GM12892 (cell line): ENCODE data around the gene KRTDAP.

Experiments
- POLR2A ChIP-seq: IDR thresholded peaks from 2 replicates; pipeline ENCODE4 v1.6.1; 2011; ENCODE audit warnings: low read depth, low read length, control low read depth
- POLR2AphosphoS5 ChIP-seq: IDR thresholded peaks from 2 replicates; pipeline ENCODE4 v1.6.1; 2011; ENCODE audit warnings: low read depth, low read length, control low read depth

DNA sequence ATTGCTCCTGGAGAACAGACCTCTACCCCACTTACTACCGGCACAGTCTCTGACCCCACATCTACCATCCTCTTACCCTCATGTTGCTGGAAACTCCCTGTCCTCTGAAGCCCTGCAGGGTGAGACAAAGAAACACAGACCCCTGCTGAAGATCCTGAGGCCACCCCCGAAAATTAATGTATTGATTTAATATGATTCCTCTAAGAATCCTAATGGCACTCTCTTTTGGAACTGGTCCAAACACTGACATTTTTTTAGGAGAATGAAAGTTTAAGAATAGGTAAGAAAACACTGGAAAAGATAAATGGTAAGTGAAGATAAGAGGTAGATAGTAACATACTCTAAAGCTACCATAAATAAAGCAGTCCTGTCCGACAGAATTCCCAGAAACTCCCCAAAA, 17.9 kb upstream of the KRTDAP start:
- TF ChIP-seq POLR2A (no peak), POLR2AphosphoS5 (no peak)
